Parietal lobe (tissue), 2 donors: ENCODE measurements around the gene RGS9BP. TPM values are rescaled to one million over a fixed set of nuclear protein-coding genes. Genes with fewer than 3 reads are reported as not detected.

Source experiments
- small RNA-seq: library from RNA; depleted of rRNA; stranded (forward); fragments of <200 nt; gene quantifications from one replicate; pipeline ENCODE3, GENCODE V24; 2014; ENCODE audit warnings: low replicate concordance
- total RNA-seq: library from RNA; depleted of rRNA; stranded (reverse); fragments of >200 nt; gene quantifications from one replicate; pipeline ENCODE4 v1.2.3, GENCODE V29; 2014

RGS9BP gene
- 1.3 TPM for total RNA-seq

GRCh38 chr19:32675720-32676185 is at the start of gene RGS9BP:
RGS9BP (plus strand) TSS chr19:32675848; CDS start chr19:32676264, 416 bp downstream.

GRCh38 chr19:32674931-32675719 is 523 bp upstream of the RGS9BP start, which contains the start of gene ANKRD27:
ANKRD27 (minus strand) TSS chr19:32675180; CDS start chr19:32659015, 16,165 bp downstream.

GRCh38 chr19:32691291-32691951 is 15.8 kb downstream of the RGS9BP start, which contains the start of gene NUDT19:
NUDT19 (plus strand) TSS chr19:32691821; CDS start chr19:32691961, 140 bp downstream.

GRCh38 chr19:32719611-32720059 is 44.0 kb downstream of the RGS9BP start, which contains the start of gene TDRD12:
TDRD12 (plus strand) TSS chr19:32719767; CDS start chr19:32720073, 306 bp downstream.

Small RNAs within 50 kb of the gene (small RNA-seq; reads per million reads assigned to genes)
- gene RN7SL789P: not detected

Other genes with a start within 250 kb of the RGS9BP start
- gene PDCD5, start 94.7 kb upstream of the RGS9BP start, total RNA-seq: 36.3 TPM
- 57.3 TPM for gene ANKRD27, start 668 bp upstream of the RGS9BP start, total RNA-seq
- gene NUDT19, start 16.0 kb downstream of the RGS9BP start, total RNA-seq: 6.9 TPM
- 0.63 TPM for gene TDRD12, start 43.9 kb downstream of the RGS9BP start, total RNA-seq
- 4.4 TPM for gene SLC7A9, start 193.9 kb downstream of the RGS9BP start, total RNA-seq